ENCODE data around the gene PTPRS.

GRCh38 chr19:5298471-5298901 is 42.1 kb downstream of the PTPRS start:
- TF ChIP-seq CTCF (IDR thresholded peaks at IDR 0.05; ENCODE audit: control extremely low read depth in 1 of 3, insufficient read depth in 1 of 3, low read depth in 1 of 3, low read length in 3 of 3) (no peak), POLR2AphosphoS5 (IDR thresholded peaks at IDR 0.05; ENCODE audit: low read depth, low read length) (no peak), SP1 (IDR thresholded peaks at IDR 0.05; ENCODE audit: low read depth, low read length) (no peak), PHF8 (conservative IDR thresholded peaks at IDR 0.05; ENCODE audit: low read depth, low read length) (no peak), EGR1 (IDR thresholded peaks at IDR 0.05; ENCODE audit: borderline replicate concordance, low read depth, low read length) (no peak)

Data from H1 (cell line).